A673 (cell line): ENCODE measurements around the gene CCDC12.

ENCODE experiments used
- EZH2 ChIP-seq: fragments of 200-600 bp; sonication (generic); IDR thresholded peaks from 2 replicates; pipeline ENCODE4 v1.6.1; 2017; ENCODE audit warnings: borderline replicate concordance, low read depth, mild to moderate bottlenecking, mixed read lengths, antibody characterized with exemption, low read length; ENCODE audit not compliant: poor library complexity, severe bottlenecking
- TF ChIP-seq, protein P1 (sequence below): fragments of 300-800, 200-600 bp; sonication (generic); conservative IDR thresholded peaks from 2 replicates; pipeline ENCODE4 v1.5.1; 2017; ENCODE audit warnings: low read depth, mild to moderate bottlenecking, antibody characterized with exemption, low read length, moderate library complexity, mixed read lengths

DNA sequence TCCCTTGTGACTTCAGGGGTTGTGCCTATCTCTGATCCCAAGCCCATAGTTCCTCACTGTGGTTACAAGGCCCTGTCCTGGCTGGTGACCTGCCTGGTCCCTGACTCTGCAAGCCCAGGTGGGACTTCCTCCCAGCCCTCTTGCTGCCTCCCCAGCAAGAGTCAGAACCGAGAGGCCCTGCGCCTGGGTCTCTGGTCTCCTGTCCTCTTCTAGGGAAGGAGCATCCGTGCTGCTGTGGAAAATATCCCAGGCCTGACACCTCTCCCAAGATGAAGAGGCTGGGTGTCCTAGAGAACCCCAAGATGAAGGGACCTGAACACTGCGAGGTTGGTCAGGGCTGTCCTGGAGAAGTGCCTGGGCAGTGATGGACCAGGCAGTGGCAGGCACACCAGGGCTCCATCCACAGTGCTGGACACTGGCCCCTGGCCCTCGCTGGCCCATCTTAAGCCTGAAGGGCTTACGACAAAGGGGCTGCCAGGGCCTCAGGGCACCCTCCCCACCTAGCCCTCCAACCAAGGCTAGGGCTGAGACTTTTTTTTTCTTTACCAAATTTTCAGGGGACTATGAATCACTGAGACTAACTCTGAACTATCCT is 66.3 kb downstream of the CCDC12 start:
- TF ChIP-seq, protein P1, sequence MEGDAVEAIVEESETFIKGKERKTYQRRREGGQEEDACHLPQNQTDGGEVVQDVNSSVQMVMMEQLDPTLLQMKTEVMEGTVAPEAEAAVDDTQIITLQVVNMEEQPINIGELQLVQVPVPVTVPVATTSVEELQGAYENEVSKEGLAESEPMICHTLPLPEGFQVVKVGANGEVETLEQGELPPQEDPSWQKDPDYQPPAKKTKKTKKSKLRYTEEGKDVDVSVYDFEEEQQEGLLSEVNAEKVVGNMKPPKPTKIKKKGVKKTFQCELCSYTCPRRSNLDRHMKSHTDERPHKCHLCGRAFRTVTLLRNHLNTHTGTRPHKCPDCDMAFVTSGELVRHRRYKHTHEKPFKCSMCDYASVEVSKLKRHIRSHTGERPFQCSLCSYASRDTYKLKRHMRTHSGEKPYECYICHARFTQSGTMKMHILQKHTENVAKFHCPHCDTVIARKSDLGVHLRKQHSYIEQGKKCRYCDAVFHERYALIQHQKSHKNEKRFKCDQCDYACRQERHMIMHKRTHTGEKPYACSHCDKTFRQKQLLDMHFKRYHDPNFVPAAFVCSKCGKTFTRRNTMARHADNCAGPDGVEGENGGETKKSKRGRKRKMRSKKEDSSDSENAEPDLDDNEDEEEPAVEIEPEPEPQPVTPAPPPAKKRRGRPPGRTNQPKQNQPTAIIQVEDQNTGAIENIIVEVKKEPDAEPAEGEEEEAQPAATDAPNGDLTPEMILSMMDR: no peak
- no peak for TF ChIP-seq EZH2
